HCT116 (cell line): ENCODE data around the gene ZBED5. TPM values are rescaled to one million over a fixed set of nuclear protein-coding genes. Genes with fewer than 3 reads are reported as not detected.
"Not testable (repeated sequence)": the region's sequence is repeated elsewhere in the genome, so short reads cannot be mapped to it uniquely, and the experiment has no call there.

ENCODE experiments used
- ATAC-seq: fragments of 200-7000 bp; cut with Tn5 transposase; 2 replicates; pipeline ENCODE4 v1.9.1; 2020; ENCODE audit warnings: mild to moderate bottlenecking, moderate library complexity
- BruUV-seq: library from RNA; stranded (reverse); fragments of 400-500 nt; replicated peaks from 2 replicates; lab custom pipeline; 2021; lab: Mats Ljungman, UMichigan
- CTCF ChIA-PET: fragments of 300-600 bp; sonication (Branson Sonifier 250); formaldehyde crosslinking; loops from one replicate; lab custom pipeline; 2021; ENCODE audit warnings: antibody characterized with exemption; lab: Charles Lee
- POLR2A ChIA-PET: fragments of 300-600, 350-600 bp; sonication (Branson Sonifier 250); formaldehyde crosslinking; loops from one replicate; lab custom pipeline; 2021; ENCODE audit warnings: antibody characterized with exemption; lab: Charles Lee
- RAD21 ChIA-PET, 2 experiments: fragments of 300-600 bp; sonication (Branson Sonifier 250); formaldehyde crosslinking; loops; one replicate each; lab custom pipeline; 2023; ENCODE audit warnings: low total read pairs in 2 of 2; ENCODE audit not compliant: uncharacterized antibody in 2 of 2, unreplicated experiment in 2 of 2, low non-redundant PET in 1 of 2; lab: Charles Lee
- DNase-seq: peaks from one replicate; pipeline ENCODE4 v3.0.0-alpha.2; 2010; ENCODE audit warnings: low read depth, low spot score
- H2AFZ ChIP-seq: fragments of 200-600 bp; shearing (Covaris generic), sonication (generic); 2 replicates; pipeline ENCODE4 v1.6.1; 2017; ENCODE audit warnings: low read depth, mixed run types, mixed read lengths, antibody characterized with exemption, low read length; ENCODE audit not compliant: poor library complexity, severe bottlenecking
- H3K27ac ChIP-seq: 2 replicates; pipeline ENCODE4 v1.5.1; 2012; ENCODE audit warnings: low read depth, low read length
- H3K27me3 ChIP-seq: fragments of 200-600 bp; sonication (generic); 2 replicates; pipeline ENCODE4 v1.6.1; 2016; ENCODE audit warnings: mixed run types, low read length, mixed read lengths; ENCODE audit not compliant: insufficient read depth
- H3K36me3 ChIP-seq, 2 experiments: fragments of 200-500 bp in 1 of 2; fragments of 200-600 bp in 1 of 2; sonication (Bioruptor generic) in 1 of 2; sonication (generic) in 1 of 2; 2 replicates each; pipeline versions ENCODE4 v1.5.1 to v1.6.1; 2014 to 2016; ENCODE audit warnings: low read length in 2 of 2, inconsistent platforms in 1 of 2, mixed read lengths in 1 of 2, mixed run types in 1 of 2; ENCODE audit not compliant: insufficient read depth in 2 of 2, control insufficient read depth in 1 of 2
- H3K4me1 ChIP-seq, 2 experiments: fragments of 200-600 bp in 1 of 2; sonication (generic) in 1 of 2; 2 replicates each; pipeline versions ENCODE4 v1.5.1 to v1.6.1; 2012 to 2017; ENCODE audit warnings: low read length in 2 of 2, inconsistent platforms in 1 of 2, mild to moderate bottlenecking in 1 of 2, mixed read lengths in 1 of 2, mixed run types in 1 of 2, moderate library complexity in 1 of 2; ENCODE audit not compliant: insufficient read depth in 2 of 2, control insufficient read depth in 1 of 2
- H3K4me2 ChIP-seq: fragments of 200-600 bp; sonication (generic); 2 replicates; pipeline ENCODE4 v1.6.1; 2017; ENCODE audit warnings: mixed run types, low read length, mixed read lengths
- H3K4me3 ChIP-seq, 2 experiments: fragments of 200-600 bp in 1 of 2; sonication (generic) in 1 of 2; replicated peaks in 1 of 2; 2 replicates each; pipeline ENCODE4 v1.5.1; 2011 to 2016; ENCODE audit warnings: low read length in 2 of 2, control low read depth in 1 of 2, low read depth in 1 of 2, mild to moderate bottlenecking in 1 of 2, mixed read lengths in 1 of 2, mixed run types in 1 of 2
- H3K79me2 ChIP-seq: fragments of 200-600 bp; sonication (generic); 2 replicates; pipeline ENCODE4 v1.6.1; 2017; ENCODE audit warnings: mild to moderate bottlenecking, mixed run types, low read length, moderate library complexity, mixed read lengths; ENCODE audit not compliant: insufficient read depth
- H3K9ac ChIP-seq: fragments of 200-600 bp; sonication (generic); 2 replicates; pipeline ENCODE4 v1.6.1; 2016; ENCODE audit warnings: low read length, mixed read lengths
- H3K9me2 ChIP-seq: fragments of 200-600 bp; sonication (generic), shearing (Covaris generic); 2 replicates; pipeline ENCODE4 v1.6.1; 2017; ENCODE audit warnings: mixed run types, mild to moderate bottlenecking, moderate library complexity; ENCODE audit not compliant: insufficient read depth
- H3K9me3 ChIP-seq, 2 experiments: fragments of 200-500 bp in 1 of 2; fragments of 200-600 bp in 1 of 2; sonication (Bioruptor generic) in 1 of 2; sonication (generic) in 1 of 2; 2 replicates each; pipeline ENCODE4 v1.6.1; 2014 to 2017; ENCODE audit warnings: low read length in 2 of 2, mixed read lengths in 2 of 2, inconsistent platforms in 1 of 2, low read depth in 1 of 2, mild to moderate bottlenecking in 1 of 2, mixed run types in 1 of 2, moderate library complexity in 1 of 2; ENCODE audit not compliant: control insufficient read depth in 1 of 2, insufficient read depth in 1 of 2
- H4K20me1 ChIP-seq: fragments of 200-600 bp; sonication (generic), shearing (Covaris generic); 2 replicates; pipeline ENCODE4 v1.6.1; 2017; ENCODE audit warnings: mixed run types, mild to moderate bottlenecking, moderate library complexity; ENCODE audit not compliant: insufficient read depth
- CBX3 ChIP-seq: IDR thresholded peaks from 2 replicates; pipeline ENCODE4 v1.6.1; 2012; ENCODE audit warnings: low read depth
- CEBPB ChIP-seq: IDR thresholded peaks from 2 replicates; pipeline ENCODE4 v1.6.1; 2012; ENCODE audit warnings: low read depth
- EGR1 ChIP-seq: IDR thresholded peaks from 2 replicates; pipeline ENCODE4 v1.6.1; 2012; ENCODE audit warnings: low read depth
- POLR2AphosphoS5 ChIP-seq: IDR thresholded peaks from 2 replicates; pipeline ENCODE4 v1.6.1; 2011; ENCODE audit warnings: mild to moderate bottlenecking, low read depth, low read length, moderate library complexity
- RAD21 ChIP-seq: IDR thresholded peaks from 2 replicates; pipeline ENCODE4 v1.6.1; 2012; ENCODE audit warnings: low read depth, mild to moderate bottlenecking
- SIN3A ChIP-seq: IDR thresholded peaks from 2 replicates; pipeline ENCODE4 v1.6.1; 2012; ENCODE audit warnings: low read depth
- TCF7L2 ChIP-seq: IDR thresholded peaks from 2 replicates; pipeline ENCODE4 v1.7.0; 2011; ENCODE audit warnings: borderline replicate concordance, inconsistent platforms; ENCODE audit not compliant: insufficient read depth, insufficient read length; ENCODE audit errors: extremely low read depth
- YY1 ChIP-seq: IDR thresholded peaks from 2 replicates; pipeline ENCODE4 v1.6.1; 2011; ENCODE audit warnings: low read length, low read depth, moderate library complexity, mild to moderate bottlenecking; ENCODE audit not compliant: insufficient replicate concordance; ENCODE audit errors: extremely low read depth
- ZFX ChIP-seq: fragments of 450-650 bp; IDR thresholded peaks from 2 replicates; pipeline ENCODE4 v1.6.1; 2017
- intact Hi-C: fragments of 100-400 bp; cut with micrococcal nuclease; formaldehyde crosslinking; loops from 2 replicates; pipeline ENCODE4 v1.10.0; 2022
- total RNA-seq: library from RNA; stranded (reverse); gene quantifications from one replicate; pipeline ENCODE4 v1.2.1, GENCODE V29; 2021; ENCODE audit not compliant: unreplicated experiment
- TF ChIP-seq, protein P1 (sequence below): IDR thresholded peaks from 2 replicates; pipeline ENCODE4 v1.6.1; 2012
- TF ChIP-seq, protein P2 (sequence below): IDR thresholded peaks from 2 replicates; pipeline ENCODE4 v1.6.1; 2012

The ZBED5 gene
- total RNA-seq, 1 experiment from 2014 or later = 26.8 TPM

DNA sequence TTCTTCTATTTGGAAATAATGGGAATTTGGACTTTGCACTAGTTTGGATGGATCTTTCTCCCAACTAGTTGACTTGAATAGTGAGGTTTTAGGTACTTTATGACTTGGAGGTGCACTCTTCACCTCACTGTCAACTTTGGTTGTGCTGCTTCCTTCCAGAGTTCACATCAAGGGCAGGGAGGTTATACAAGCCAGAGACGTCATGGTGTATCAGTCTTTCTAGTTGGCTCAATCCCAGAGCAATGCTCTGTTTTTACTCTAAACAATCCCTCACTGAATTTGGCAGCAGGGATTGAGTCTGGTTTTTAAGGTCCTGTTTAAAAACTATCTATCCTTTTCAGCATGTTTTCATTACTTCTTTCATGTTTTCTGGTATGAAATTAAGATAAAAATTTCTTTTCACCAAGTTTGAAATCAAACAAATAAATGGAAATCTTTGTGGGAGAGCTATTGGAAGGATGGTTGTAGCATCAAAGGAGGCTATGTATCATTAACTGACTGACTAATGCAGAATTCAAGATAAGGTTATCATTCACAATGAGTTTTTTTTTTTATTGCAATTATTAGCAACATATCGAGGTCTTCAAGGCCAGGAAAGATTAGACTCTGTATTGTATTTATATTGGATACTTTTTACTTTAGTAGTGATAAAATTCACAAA lies 28.0 kb upstream of the ZBED5 start (continued):
- TF ChIP-seq, protein P1, sequence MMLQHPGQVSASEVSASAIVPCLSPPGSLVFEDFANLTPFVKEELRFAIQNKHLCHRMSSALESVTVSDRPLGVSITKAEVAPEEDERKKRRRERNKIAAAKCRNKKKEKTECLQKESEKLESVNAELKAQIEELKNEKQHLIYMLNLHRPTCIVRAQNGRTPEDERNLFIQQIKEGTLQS = no peak
- no peak for TF ChIP-seq RAD21
- TF ChIP-seq TCF7L2 = no peak
- no peak for TF ChIP-seq CEBPB
- TF ChIP-seq EGR1 = no peak
- TF ChIP-seq ZFX = no peak
- TF ChIP-seq YY1 = no peak
- no peak for TF ChIP-seq CBX3
- no peak for TF ChIP-seq POLR2AphosphoS5
- TF ChIP-seq, protein P2, sequence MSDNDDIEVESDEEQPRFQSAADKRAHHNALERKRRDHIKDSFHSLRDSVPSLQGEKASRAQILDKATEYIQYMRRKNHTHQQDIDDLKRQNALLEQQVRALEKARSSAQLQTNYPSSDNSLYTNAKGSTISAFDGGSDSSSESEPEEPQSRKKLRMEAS = no peak
- no peak for TF ChIP-seq SIN3A

DNA sequence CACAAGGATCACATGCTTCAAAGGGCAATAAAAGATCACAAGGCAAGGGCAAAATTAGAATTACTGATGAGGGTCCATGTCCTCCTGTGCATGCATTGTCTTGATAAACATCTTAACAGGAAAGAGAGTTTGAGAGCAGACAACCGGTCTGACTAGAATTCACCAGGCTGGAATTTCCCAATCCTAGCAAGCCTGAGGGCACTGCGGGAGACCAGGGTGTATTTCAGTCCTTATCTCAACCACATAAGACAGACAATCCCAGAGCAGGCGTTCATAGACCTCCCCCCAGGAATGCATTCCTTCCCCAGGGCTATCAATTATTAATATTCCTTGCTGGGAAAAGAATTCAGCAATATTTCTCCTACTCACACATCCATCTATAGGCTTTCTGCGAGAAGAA lies 26.4 kb upstream of the ZBED5 start:
- not testable (repeated sequence) for H3K9me3 ChIP-seq, H3K27ac ChIP-seq, BruUV-seq
- TF ChIP-seq CBX3 = peak; percentile 25; the same call in 1 of the 2 replicates
- TF ChIP-seq, all 23 proteins: peak for 1; not testable (repeated sequence) for 22
- DNase-seq, H3K9me2 ChIP-seq, H3K79me2 ChIP-seq, H2AFZ ChIP-seq, intact Hi-C loops, CTCF ChIA-PET, H3K4me2 ChIP-seq, H4K20me1 ChIP-seq, RAD21 ChIA-PET, H3K9ac ChIP-seq, H3K36me3 ChIP-seq, H3K4me3 ChIP-seq, H3K27me3 ChIP-seq, ATAC-seq: not testable (repeated sequence)
- POLR2A ChIA-PET = interaction anchor here (1.7 kb wide), 1 partner anchor 76 kb away, joined by 4 read pairs; the partner anchor contains the start of gene EIF4G2
- H3K4me1 ChIP-seq = peaks cover 3 to 20% of the 10 kb centered on the region in 2 experiments; a peak in 3 of 4 replicates
